K562 (cell line): ENCODE data around the gene UROS. TPM values are rescaled to one million over a fixed set of nuclear protein-coding genes. Genes with fewer than 3 reads are reported as not detected.
A peak's percentile ranks its signal among the peaks of the same experiment; 100 is the strongest.

ENCODE experiments used
- ATF1 ChIP-seq, 2 experiments: fragments of 450-650 bp in 1 of 2; IDR thresholded peaks; 2 replicates each; pipeline ENCODE4 v1.6.1; 2016; ENCODE audit warnings: missing compliant biosample characterization in 1 of 2, missing genetic modification characterization in 1 of 2
- FOSL1 ChIP-seq: fragments of 200-800 bp; sonication (Bioruptor generic); conservative IDR thresholded peaks from 2 replicates; pipeline ENCODE4 v1.6.1; 2016; ENCODE audit warnings: missing genetic modification characterization, missing compliant biosample characterization
- FOXA3 ChIP-seq, 2 experiments: fragments of 450-650 bp in 1 of 2; sonication (generic) in 1 of 2; formaldehyde crosslinking; IDR thresholded peaks in 1 of 2; conservative IDR thresholded peaks in 1 of 2; 2 replicates each; pipeline versions ENCODE4 v1.4.0 to v1.8.0; 2020 to 2022; ENCODE audit warnings: mild to moderate bottlenecking in 2 of 2, missing genetic modification reagents in 1 of 2
- polyA plus RNA-seq, 8 experiments: library from polyadenylated mRNA; depleted of rRNA in 4 of 8; stranded (reverse) in 5 of 8; unstranded in 3 of 8; fragments of >200 nt; fragmentation: Nextera tagmentation in 2 of 8; fragmentation: Illumina TruSeq in 1 of 8; extraction: Ambion mirVana in 2 of 8; extraction: Trizol in 1 of 8; gene quantifications; 2 replicates each; pipeline versions ENCODE4 v1.2.1 to v1.2.3, GENCODE V29; 2011 to 2014; ENCODE audit warnings: inconsistent platforms in 1 of 8, missing spikeins in 1 of 8
- total RNA-seq, 7 experiments: library from RNA; depleted of rRNA in 6 of 7; stranded (reverse); fragments of >200 nt in 6 of 7; fragmentation: Illumina TruSeq in 2 of 7; extraction: Trizol in 2 of 7; gene quantifications; 2 replicates each; pipeline versions ENCODE4 v1.2.1 to v1.2.3, GENCODE V29; 2011 to 2021; ENCODE audit warnings: low replicate concordance in 1 of 7
- TF ChIP-seq, protein P1 (sequence below): fragments of 200-600 bp; sonication (generic); IDR thresholded peaks from one replicate; pipeline ENCODE4 v1.6.1; 2012; ENCODE audit warnings: mild to moderate bottlenecking, low read depth, low read length, inconsistent platforms
- TF ChIP-seq, protein P2 (sequence below): fragments of 250-450 bp; sonication (Bioruptor Pico); IDR thresholded peaks from 2 replicates; pipeline ENCODE4 v1.8.0; 2021; ENCODE audit warnings: borderline replicate concordance, mild to moderate bottlenecking, moderate library complexity; ENCODE audit not compliant: poor library complexity, severe bottlenecking

Gene UROS
- total and polyA plus RNA-seq, 9 of the 15 experiments (the other 6 are each of a cell fraction or from before 2014, with no cell fraction given), result 6.4 to 39.1 (median 32.3) TPM

DNA sequence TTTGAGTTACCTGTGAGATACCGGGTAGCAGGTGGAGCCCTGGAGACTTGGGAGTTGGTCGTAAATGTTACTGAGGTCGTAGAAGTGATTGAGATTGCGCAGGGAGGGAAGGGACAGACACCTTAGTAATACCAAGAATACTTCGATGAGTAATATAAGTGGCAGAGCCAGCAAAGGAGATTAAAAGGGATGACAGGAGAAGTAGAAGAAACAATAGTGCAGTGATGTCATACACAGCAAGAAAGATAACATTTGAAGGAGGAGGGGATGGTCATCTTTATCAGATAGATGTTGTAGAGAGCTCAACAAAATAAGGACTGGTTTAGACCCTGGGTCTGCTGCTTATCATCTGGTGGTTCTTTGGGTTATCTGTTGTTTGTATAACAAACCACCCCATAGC lies 5.3 kb upstream of the UROS start (continued):
- TF ChIP-seq, protein P1, sequence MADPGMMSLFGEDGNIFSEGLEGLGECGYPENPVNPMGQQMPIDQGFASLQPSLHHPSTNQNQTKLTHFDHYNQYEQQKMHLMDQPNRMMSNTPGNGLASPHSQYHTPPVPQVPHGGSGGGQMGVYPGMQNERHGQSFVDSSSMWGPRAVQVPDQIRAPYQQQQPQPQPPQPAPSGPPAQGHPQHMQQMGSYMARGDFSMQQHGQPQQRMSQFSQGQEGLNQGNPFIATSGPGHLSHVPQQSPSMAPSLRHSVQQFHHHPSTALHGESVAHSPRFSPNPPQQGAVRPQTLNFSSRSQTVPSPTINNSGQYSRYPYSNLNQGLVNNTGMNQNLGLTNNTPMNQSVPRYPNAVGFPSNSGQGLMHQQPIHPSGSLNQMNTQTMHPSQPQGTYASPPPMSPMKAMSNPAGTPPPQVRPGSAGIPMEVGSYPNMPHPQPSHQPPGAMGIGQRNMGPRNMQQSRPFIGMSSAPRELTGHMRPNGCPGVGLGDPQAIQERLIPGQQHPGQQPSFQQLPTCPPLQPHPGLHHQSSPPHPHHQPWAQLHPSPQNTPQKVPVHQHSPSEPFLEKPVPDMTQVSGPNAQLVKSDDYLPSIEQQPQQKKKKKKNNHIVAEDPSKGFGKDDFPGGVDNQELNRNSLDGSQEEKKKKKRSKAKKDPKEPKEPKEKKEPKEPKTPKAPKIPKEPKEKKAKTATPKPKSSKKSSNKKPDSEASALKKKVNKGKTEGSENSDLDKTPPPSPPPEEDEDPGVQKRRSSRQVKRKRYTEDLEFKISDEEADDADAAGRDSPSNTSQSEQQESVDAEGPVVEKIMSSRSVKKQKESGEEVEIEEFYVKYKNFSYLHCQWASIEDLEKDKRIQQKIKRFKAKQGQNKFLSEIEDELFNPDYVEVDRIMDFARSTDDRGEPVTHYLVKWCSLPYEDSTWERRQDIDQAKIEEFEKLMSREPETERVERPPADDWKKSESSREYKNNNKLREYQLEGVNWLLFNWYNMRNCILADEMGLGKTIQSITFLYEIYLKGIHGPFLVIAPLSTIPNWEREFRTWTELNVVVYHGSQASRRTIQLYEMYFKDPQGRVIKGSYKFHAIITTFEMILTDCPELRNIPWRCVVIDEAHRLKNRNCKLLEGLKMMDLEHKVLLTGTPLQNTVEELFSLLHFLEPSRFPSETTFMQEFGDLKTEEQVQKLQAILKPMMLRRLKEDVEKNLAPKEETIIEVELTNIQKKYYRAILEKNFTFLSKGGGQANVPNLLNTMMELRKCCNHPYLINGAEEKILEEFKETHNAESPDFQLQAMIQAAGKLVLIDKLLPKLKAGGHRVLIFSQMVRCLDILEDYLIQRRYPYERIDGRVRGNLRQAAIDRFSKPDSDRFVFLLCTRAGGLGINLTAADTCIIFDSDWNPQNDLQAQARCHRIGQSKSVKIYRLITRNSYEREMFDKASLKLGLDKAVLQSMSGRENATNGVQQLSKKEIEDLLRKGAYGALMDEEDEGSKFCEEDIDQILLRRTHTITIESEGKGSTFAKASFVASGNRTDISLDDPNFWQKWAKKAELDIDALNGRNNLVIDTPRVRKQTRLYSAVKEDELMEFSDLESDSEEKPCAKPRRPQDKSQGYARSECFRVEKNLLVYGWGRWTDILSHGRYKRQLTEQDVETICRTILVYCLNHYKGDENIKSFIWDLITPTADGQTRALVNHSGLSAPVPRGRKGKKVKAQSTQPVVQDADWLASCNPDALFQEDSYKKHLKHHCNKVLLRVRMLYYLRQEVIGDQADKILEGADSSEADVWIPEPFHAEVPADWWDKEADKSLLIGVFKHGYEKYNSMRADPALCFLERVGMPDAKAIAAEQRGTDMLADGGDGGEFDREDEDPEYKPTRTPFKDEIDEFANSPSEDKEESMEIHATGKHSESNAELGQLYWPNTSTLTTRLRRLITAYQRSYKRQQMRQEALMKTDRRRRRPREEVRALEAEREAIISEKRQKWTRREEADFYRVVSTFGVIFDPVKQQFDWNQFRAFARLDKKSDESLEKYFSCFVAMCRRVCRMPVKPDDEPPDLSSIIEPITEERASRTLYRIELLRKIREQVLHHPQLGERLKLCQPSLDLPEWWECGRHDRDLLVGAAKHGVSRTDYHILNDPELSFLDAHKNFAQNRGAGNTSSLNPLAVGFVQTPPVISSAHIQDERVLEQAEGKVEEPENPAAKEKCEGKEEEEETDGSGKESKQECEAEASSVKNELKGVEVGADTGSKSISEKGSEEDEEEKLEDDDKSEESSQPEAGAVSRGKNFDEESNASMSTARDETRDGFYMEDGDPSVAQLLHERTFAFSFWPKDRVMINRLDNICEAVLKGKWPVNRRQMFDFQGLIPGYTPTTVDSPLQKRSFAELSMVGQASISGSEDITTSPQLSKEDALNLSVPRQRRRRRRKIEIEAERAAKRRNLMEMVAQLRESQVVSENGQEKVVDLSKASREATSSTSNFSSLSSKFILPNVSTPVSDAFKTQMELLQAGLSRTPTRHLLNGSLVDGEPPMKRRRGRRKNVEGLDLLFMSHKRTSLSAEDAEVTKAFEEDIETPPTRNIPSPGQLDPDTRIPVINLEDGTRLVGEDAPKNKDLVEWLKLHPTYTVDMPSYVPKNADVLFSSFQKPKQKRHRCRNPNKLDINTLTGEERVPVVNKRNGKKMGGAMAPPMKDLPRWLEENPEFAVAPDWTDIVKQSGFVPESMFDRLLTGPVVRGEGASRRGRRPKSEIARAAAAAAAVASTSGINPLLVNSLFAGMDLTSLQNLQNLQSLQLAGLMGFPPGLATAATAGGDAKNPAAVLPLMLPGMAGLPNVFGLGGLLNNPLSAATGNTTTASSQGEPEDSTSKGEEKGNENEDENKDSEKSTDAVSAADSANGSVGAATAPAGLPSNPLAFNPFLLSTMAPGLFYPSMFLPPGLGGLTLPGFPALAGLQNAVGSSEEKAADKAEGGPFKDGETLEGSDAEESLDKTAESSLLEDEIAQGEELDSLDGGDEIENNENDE, result no peak
- TF ChIP-seq FOSL1 (peak; percentile 60; the same call in 1 of the 2 replicates), ATF1 (CRISPR knock-in tag; IDR thresholded peaks at IDR 0.05) (no peak), ATF1 (tag; IDR thresholded peaks at IDR 0.05) (0 out of 2 replicates have a peak, but pooled peaks have one; percentile 29), FOXA3 (CRISPR knock-in tag; conservative IDR thresholded peaks at IDR 0.05 in 1 of 2, IDR thresholded peaks at IDR 0.05 in 1 of 2) (0 out of 4 replicates have a peak, but pooled peaks of 1 of the 2 experiments have one; percentile 32)
- TF ChIP-seq, protein P2, sequence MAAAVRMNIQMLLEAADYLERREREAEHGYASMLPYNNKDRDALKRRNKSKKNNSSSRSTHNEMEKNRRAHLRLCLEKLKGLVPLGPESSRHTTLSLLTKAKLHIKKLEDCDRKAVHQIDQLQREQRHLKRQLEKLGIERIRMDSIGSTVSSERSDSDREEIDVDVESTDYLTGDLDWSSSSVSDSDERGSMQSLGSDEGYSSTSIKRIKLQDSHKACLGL, result no peak
